Endothelial cell of umbilical vein (primary cell): ENCODE results near the gene RNASE13. TPM values are rescaled to one million over a fixed set of nuclear protein-coding genes. Genes with fewer than 3 reads are reported as not detected.
"Not testable (repeated sequence)": the region's sequence is repeated elsewhere in the genome, so short reads cannot be mapped to it uniquely, and the experiment has no call there.

Experiments used
- BruUV-seq: library from RNA; stranded (reverse); fragments of 400-500 nt; replicated peaks from 2 replicates; lab custom pipeline; 2021; lab: Mats Ljungman, UMichigan
- CTCF ChIA-PET: fragments of 300-600, 350-600 bp; sonication (Branson Sonifier 250); formaldehyde crosslinking; loops from one replicate; lab custom pipeline; 2021; ENCODE audit warnings: antibody characterized with exemption, inconsistent platforms; lab: Charles Lee
- POLR2A ChIA-PET: fragments of 300-600, 350-600 bp; sonication (Branson Sonifier 250); formaldehyde crosslinking; loops from one replicate; lab custom pipeline; 2021; ENCODE audit warnings: antibody characterized with exemption, inconsistent platforms; lab: Charles Lee
- DNase-seq: peaks from one replicate; pipeline ENCODE4 v3.0.0-alpha.2; 2011; ENCODE audit warnings: low read depth, low spot score
- FAIRE-seq: peaks from 2 replicates; lab custom pipeline; 2011; peaks lifted over from hg19 to GRCh38; lab: Jason Lieb, UNC
- H2AFZ ChIP-seq: 2 replicates; pipeline ENCODE4 v1.6.0; 2012; ENCODE audit warnings: low read depth, low read length, control low read depth, inconsistent platforms
- H3K27ac ChIP-seq: 2 replicates; pipeline ENCODE4 v1.5.1; 2011; ENCODE audit warnings: low read depth, mild to moderate bottlenecking, control low read depth, low read length, moderate library complexity; ENCODE audit not compliant: insufficient read depth
- H3K27me3 ChIP-seq, 2 experiments: 2 replicates each; pipeline versions ENCODE4 v1.6.0 to v1.6.1; 2011; ENCODE audit warnings: low read length in 2 of 2, mixed read lengths in 1 of 2; ENCODE audit not compliant: control insufficient read depth in 2 of 2, insufficient read depth in 2 of 2
- H3K36me3 ChIP-seq, 2 experiments: 2 replicates in 1 of 2; 3 replicates in 1 of 2; pipeline ENCODE4 v1.5.1; 2011; ENCODE audit warnings: low read length in 2 of 2, mild to moderate bottlenecking in 1 of 2, moderate library complexity in 1 of 2; ENCODE audit not compliant: control insufficient read depth in 2 of 2, insufficient read depth in 2 of 2; ENCODE audit errors: extremely low read depth in 1 of 2
- H3K4me1 ChIP-seq: 3 replicates; pipeline ENCODE4 v1.5.1; 2011; ENCODE audit warnings: mild to moderate bottlenecking, low read length; ENCODE audit not compliant: control insufficient read depth, insufficient read depth; ENCODE audit errors: extremely low read depth
- H3K4me2 ChIP-seq: 2 replicates; pipeline ENCODE4 v1.6.1; 2011; ENCODE audit warnings: low read length, control low read depth, mixed read lengths; ENCODE audit not compliant: insufficient read depth
- H3K4me3 ChIP-seq, 3 experiments: fragments of 200-600 bp in 1 of 3; sonication (generic), shearing (Covaris generic) in 1 of 3; replicated peaks in 1 of 3; 2 replicates each; pipeline ENCODE4 v1.5.1; 2011 to 2016; ENCODE audit warnings: control low read depth in 3 of 3, low read length in 3 of 3, mild to moderate bottlenecking in 2 of 3, inconsistent platforms in 1 of 3, low read depth in 1 of 3, moderate library complexity in 1 of 3; ENCODE audit not compliant: insufficient read depth in 1 of 3
- H3K79me2 ChIP-seq: 2 replicates; pipeline ENCODE4 v1.6.0; 2012; ENCODE audit warnings: low read length, inconsistent platforms; ENCODE audit not compliant: control insufficient read depth, insufficient read depth
- H3K9ac ChIP-seq: replicated peaks from 2 replicates; pipeline ENCODE3; 2011; ENCODE audit warnings: low read length, control low read depth; ENCODE audit not compliant: insufficient read depth; ENCODE audit errors: extremely low read depth
- H3K9me1 ChIP-seq: replicated peaks from 3 replicates; pipeline ENCODE4 v1.6.0; 2011; ENCODE audit warnings: mild to moderate bottlenecking, low read length; ENCODE audit not compliant: control insufficient read depth, insufficient read depth; ENCODE audit errors: extremely low read depth
- H3K9me3 ChIP-seq: replicated peaks from 2 replicates; pipeline ENCODE4 v1.5.1; 2012; ENCODE audit warnings: low read length, inconsistent platforms; ENCODE audit not compliant: control insufficient read depth, insufficient read depth
- H4K20me1 ChIP-seq: replicated peaks from 2 replicates; pipeline ENCODE3; 2011; ENCODE audit warnings: mild to moderate bottlenecking, low read length; ENCODE audit not compliant: control insufficient read depth, insufficient read depth; ENCODE audit errors: extremely low read depth
- FOS ChIP-seq: IDR thresholded peaks from 2 replicates; pipeline ENCODE4 v1.6.1; 2011; ENCODE audit warnings: mild to moderate bottlenecking, low read length, moderate library complexity, borderline replicate concordance; ENCODE audit not compliant: insufficient read depth
- GATA2 ChIP-seq: IDR thresholded peaks from 2 replicates; pipeline ENCODE4 v1.7.0; 2011; ENCODE audit warnings: low read depth, mild to moderate bottlenecking, moderate library complexity, mixed read lengths, low read length; ENCODE audit not compliant: insufficient read length, insufficient read depth
- MYC ChIP-seq: IDR thresholded peaks from one replicate; pipeline ENCODE4 v1.6.1; 2011; ENCODE audit warnings: mild to moderate bottlenecking, low read depth, low read length
- POLR2A ChIP-seq: IDR thresholded peaks from 2 replicates; pipeline ENCODE4 v1.6.1; 2012; ENCODE audit warnings: low read depth, mild to moderate bottlenecking, control low read depth, low read length
- POLR2AphosphoS5 ChIP-seq: IDR thresholded peaks from 2 replicates; pipeline ENCODE4 v1.6.1; 2012; ENCODE audit warnings: low read depth, mild to moderate bottlenecking, control low read depth, low read length, moderate library complexity; ENCODE audit not compliant: insufficient read depth
- dilution Hi-C: fragments of 300-500 bp; cut with MboI; formaldehyde crosslinking; loops from one replicate; pipeline ENCODE4 v1.15.0; 2019; ENCODE audit warnings: low sequenced_read_pairs; ENCODE audit not compliant: extremely low pct_ligation_motif_present
- intact Hi-C: fragments of 100-400 bp; cut with micrococcal nuclease; formaldehyde crosslinking; loops from one replicate; pipeline ENCODE4 v1.10.0; 2022
- polyA plus RNA-seq, 4 experiments: library from polyadenylated mRNA; depleted of rRNA in 3 of 4; stranded (reverse) in 3 of 4; unstranded in 1 of 4; fragments of >200 nt; gene quantifications; 2 replicates each; pipeline versions ENCODE4 v1.2.1 to v1.2.3, GENCODE V29; 2011 to 2012; ENCODE audit warnings: missing spikeins in 1 of 4
- total RNA-seq: library from RNA; stranded (reverse); gene quantifications from 2 replicates; pipeline ENCODE4 v1.2.3, GENCODE V29; 2021

Gene RNASE13
- total and polyA plus RNA-seq, 2 donors (not counting 3 experiments of a cell fraction or from before 2014, with no cell fraction given) = not detected

DNA sequence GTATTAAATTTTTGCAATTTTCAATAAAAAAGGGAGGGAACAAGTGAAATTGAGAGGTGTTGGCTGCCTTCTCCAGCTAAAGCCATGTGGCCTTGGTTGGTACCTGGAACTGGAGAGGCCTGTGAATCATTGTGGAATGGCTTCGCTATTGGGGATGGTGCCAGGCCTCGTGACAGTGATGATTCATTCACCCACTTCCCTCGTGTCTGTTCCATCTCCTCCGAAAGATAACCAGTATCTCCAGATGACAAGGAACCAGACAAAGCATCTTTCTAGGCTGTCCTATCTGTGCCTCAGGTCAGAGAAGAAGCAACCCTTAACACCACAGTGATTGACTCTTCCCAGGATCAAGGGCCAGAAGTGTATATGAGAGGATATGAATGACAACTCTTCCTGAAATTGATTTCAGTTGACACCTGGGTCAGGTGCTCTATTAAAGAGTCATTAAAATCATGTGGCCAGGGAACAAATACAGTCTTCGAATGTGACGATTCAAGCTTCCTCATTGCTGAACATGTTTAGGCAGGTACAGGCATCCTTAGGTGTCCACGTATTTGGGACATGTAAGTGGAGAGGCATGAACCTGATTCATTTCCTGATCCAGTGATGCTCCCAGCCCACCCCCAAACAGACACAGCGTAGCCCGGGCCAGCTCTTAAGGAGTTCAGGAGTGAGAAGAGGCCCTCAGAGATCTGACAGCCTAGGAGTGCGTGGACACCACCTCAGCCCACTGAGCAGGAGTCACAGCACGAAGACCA is 7.2 kb upstream of the RNASE13 start, which contains the start of gene RNASE7:
Gene RNASE7, plus strand, starts transcription at position 687 of the 758 bp plus-strand sequence. CDS start 631 bp downstream, outside the sequence.
- H3K4me2 ChIP-seq = no peak within 1 kb of the TSS
- H4K20me1 ChIP-seq = no peaks in the 10 kb centered on the region
- no peak within 1 kb of the TSS for H3K4me3 ChIP-seq
- no peaks in the 10 kb centered on the region for H3K9me3 ChIP-seq
- dilution Hi-C loops = no loop called here
- FAIRE-seq = no peak
- H3K27ac ChIP-seq = no peak within 1 kb of the TSS
- no peaks in the 10 kb centered on the region for H3K9me1 ChIP-seq
- H3K79me2 ChIP-seq = no peaks in the 10 kb centered on the region
- no TSS peak for BruUV-seq
- H3K27me3 ChIP-seq = peaks cover 8 to 15% of the 10 kb centered on the region in 2 experiments
- H3K36me3 ChIP-seq = no peaks in the 10 kb centered on the region
- no peak for DNase-seq
- peaks cover 4% of the 10 kb centered on the region for H3K4me1 ChIP-seq
- ChIA-PET POLR2A (no interaction called here), CTCF (interaction anchor here (1.3 to 7.0 kb wide), 4 partner anchors 27 to 183 kb away, joined by 3 to 214 read pairs (median 14); no protein-coding TSS in a partner anchor)
- H3K9ac ChIP-seq = no peak within 1 kb of the TSS
- H2AFZ ChIP-seq = no peak within 1 kb of the TSS
- TF ChIP-seq POLR2A (no peak), POLR2AphosphoS5 (no peak), GATA2 (no peak), MYC (no peak), FOS (no peak)
- intact Hi-C loops = loop anchor here (2.0 kb wide), 1 partner anchor 185 kb away; no protein-coding TSS in a partner anchor

DNA sequence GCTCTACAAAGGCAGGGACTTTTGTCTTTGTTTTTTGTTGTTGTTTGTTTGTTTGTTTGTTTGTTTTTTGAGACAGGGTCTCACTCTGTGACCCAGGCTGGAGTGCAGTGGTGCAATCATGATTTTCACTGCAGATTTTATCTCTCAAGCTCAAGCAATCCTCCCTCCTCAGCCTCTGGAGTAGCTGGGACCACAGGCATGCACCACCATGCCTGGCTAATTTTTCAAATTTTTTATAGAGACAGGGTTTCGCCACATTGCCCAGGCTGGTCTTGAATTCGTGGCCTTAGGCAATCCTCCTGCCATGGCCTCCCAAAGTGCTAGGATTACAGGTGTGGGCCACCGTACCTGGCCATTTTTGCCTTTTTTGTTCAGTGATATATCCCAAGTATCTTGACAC is 6.3 kb upstream of the RNASE13 start:
- DNase-seq, H3K27ac ChIP-seq, H3K9ac ChIP-seq, H3K9me1 ChIP-seq, H3K9me3 ChIP-seq, H3K36me3 ChIP-seq, POLR2A ChIA-PET, H3K4me2 ChIP-seq, H4K20me1 ChIP-seq, BruUV-seq, H3K4me1 ChIP-seq, H2AFZ ChIP-seq, H3K4me3 ChIP-seq, H3K79me2 ChIP-seq, dilution Hi-C loops: not testable (repeated sequence)
- H3K27me3 ChIP-seq = peaks cover 10 to 16% of the 10 kb centered on the region in 2 experiments
- CTCF ChIA-PET = interaction anchor here (0.7 to 7.0 kb wide), 13 partner anchors 13 to 183 kb away, joined by 3 to 214 read pairs (median 5); partner anchors contain the start of genes RNASE8 and SLC39A2
- intact Hi-C loops = loop anchor here (1.0 to 2.0 kb wide), 2 partner anchors 27 to 184 kb away; no protein-coding TSS in a partner anchor
- FAIRE-seq = peak; percentile 24
